Fibroblast of villous mesenchyme (primary cell): ENCODE data around the gene PHACTR4. TPM values are rescaled to one million over a fixed set of nuclear protein-coding genes. Genes with fewer than 3 reads are reported as not detected.
"Not testable (repeated sequence)": the region's sequence is repeated elsewhere in the genome, so short reads cannot be mapped to it uniquely, and the experiment has no call there.

ENCODE experiments used
- DNase-seq: peaks from one replicate; pipeline ENCODE4 v3.0.0-alpha.2; 2010; ENCODE audit warnings: low read depth
- H3K4me3 ChIP-seq: 2 replicates; pipeline ENCODE4 v1.5.1; 2011; ENCODE audit warnings: low read depth, mild to moderate bottlenecking, low read length
- total RNA-seq: library from RNA; depleted of rRNA; stranded (reverse); fragments of >200 nt; gene quantifications from 2 replicates; pipeline ENCODE4 v1.2.3, GENCODE V29; 2012
- TF ChIP-seq, protein P1 (sequence below): IDR thresholded peaks from 2 replicates; pipeline ENCODE4 v1.5.1; 2012; ENCODE audit warnings: low read depth, mild to moderate bottlenecking, low read length; ENCODE audit not compliant: insufficient read depth

The PHACTR4 gene
- total RNA-seq, 1 donor, result 12.1 TPM

GRCh38 chr1:28521502-28522164, 152.1 kb downstream of the PHACTR4 start:
- DNase-seq, result no peak
- TF ChIP-seq, protein P1, sequence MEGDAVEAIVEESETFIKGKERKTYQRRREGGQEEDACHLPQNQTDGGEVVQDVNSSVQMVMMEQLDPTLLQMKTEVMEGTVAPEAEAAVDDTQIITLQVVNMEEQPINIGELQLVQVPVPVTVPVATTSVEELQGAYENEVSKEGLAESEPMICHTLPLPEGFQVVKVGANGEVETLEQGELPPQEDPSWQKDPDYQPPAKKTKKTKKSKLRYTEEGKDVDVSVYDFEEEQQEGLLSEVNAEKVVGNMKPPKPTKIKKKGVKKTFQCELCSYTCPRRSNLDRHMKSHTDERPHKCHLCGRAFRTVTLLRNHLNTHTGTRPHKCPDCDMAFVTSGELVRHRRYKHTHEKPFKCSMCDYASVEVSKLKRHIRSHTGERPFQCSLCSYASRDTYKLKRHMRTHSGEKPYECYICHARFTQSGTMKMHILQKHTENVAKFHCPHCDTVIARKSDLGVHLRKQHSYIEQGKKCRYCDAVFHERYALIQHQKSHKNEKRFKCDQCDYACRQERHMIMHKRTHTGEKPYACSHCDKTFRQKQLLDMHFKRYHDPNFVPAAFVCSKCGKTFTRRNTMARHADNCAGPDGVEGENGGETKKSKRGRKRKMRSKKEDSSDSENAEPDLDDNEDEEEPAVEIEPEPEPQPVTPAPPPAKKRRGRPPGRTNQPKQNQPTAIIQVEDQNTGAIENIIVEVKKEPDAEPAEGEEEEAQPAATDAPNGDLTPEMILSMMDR, result no peak
- no peak overlapping the region for H3K4me3 ChIP-seq

GRCh38 chr1:28522537-28522936, 153.0 kb downstream of the PHACTR4 start:
- H3K4me3 ChIP-seq, DNase-seq: not testable (repeated sequence)

DNA sequence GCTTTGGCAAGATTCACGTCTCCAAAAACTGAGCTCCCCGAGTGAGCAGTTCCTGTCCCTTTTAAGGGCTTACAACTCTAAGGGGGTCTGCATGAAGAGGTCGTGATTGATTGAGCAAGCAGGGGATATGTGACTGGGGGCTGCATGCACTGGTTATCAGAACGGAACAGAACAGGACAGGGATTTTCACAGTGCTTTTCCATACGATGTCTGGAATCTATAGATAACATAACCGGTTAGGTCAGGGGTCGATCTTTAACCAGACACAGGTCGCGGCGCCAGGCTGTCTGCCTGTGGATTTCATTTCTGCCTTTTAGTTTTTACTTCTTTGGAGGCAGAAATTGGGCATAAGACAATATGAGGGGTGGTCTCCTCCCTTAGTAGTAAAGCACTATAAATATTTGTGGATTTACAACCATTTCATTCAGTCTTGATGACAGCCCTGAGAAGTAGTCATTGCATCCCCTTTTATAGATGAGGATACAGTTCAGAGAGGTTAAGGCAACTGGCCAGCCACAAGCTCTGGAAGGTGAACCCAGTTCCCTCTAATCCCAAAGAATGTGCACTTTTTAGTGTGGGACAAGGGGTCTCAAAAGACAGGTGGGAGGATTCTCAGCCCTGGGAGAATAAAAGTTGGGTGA, 155.6 kb downstream of the PHACTR4 start:
- not testable (repeated sequence) for DNase-seq, H3K4me3 ChIP-seq

DNA sequence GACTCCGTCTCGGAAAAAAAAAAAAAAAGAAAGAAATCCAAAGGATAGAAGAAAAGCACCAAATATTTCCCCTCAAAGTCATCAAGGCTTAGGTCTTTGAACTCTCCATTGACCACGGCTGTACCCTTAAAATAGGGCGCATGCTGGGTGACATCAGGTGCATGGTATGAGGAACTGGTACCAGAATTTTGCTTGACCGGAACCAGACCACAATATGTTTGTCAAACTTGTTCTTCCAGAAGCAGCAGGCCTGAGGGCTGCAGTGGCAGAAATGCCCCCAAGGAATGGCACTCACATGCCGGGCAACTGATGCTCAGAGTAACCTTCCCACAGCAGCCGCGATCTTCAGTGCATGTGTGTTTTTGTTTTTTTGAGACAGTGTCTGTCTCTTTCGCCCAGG, 157.3 kb downstream of the PHACTR4 start:
- no peak for DNase-seq
- no peak overlapping the region for H3K4me3 ChIP-seq
- TF ChIP-seq, protein P1, result no peak

GRCh38 chr1:28530456-28530855, 160.9 kb downstream of the PHACTR4 start:
- TF ChIP-seq, protein P1, result no peak
- DNase-seq, result no peak
- no peak overlapping the region for H3K4me3 ChIP-seq

- no peak overlapping the region for H3K4me3 ChIP-seq
- DNase-seq, result no peak
- TF ChIP-seq, protein P1, result no peak
Observed at GRCh38 chr1:28534671-28535070, 165.1 kb downstream of the PHACTR4 start.

DNA sequence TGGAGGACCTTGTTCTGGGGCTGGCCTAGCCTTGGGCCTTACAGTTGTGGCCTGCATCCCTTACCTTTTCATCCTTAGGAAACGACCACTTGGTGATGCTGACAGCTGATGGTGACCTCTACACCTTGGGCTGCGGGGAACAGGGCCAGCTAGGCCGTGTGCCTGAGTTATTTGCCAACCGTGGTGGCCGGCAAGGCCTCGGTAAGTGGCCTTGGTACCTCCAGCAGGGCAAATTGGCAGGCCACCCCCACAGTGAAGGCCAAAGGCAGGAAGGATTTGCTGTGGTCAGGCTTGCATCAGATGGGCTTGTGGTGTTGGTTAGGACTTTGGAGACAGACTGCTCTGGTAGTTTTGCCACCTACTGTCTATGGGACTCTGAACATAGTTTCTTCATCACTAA, 165.6 kb downstream of the PHACTR4 start:
- H3K4me3 ChIP-seq, result no peak overlapping the region
- TF ChIP-seq, protein P1, result no peak
- DNase-seq, result no peak
